Caco-2 (cell line): ENCODE results near the gene TSBP1. TPM values are rescaled to one million over a fixed set of nuclear protein-coding genes. Genes with fewer than 3 reads are reported as not detected.
A peak's percentile ranks its signal among the peaks of the same experiment; 100 is the strongest.
"Not testable (repeated sequence)": the region's sequence is repeated elsewhere in the genome, so short reads cannot be mapped to it uniquely, and the experiment has no call there.

Experiments
- BruUV-seq: library from RNA; stranded (reverse); fragments of 400-500 nt; replicated peaks from 2 replicates; lab custom pipeline; 2021; lab: Mats Ljungman, UMichigan
- CTCF ChIA-PET: fragments of 300-600 bp; sonication (Branson Sonifier 250); formaldehyde crosslinking; loops from one replicate; lab custom pipeline; 2022; ENCODE audit warnings: antibody characterized with exemption; lab: Charles Lee
- POLR2A ChIA-PET: fragments of 300-600 bp; sonication (Branson Sonifier 250); formaldehyde crosslinking; loops from one replicate; lab custom pipeline; 2022; ENCODE audit warnings: antibody characterized with exemption; lab: Charles Lee
- DNase-seq, 2 experiments: peaks; one replicate each; pipeline versions ENCODE4 v3.0.0 to v3.0.0-alpha.2; 2020 to 2022
- H3K27me3 ChIP-seq: replicated peaks from 2 replicates; pipeline ENCODE4 v1.6.0; 2011; ENCODE audit warnings: low read length; ENCODE audit not compliant: control insufficient read depth, insufficient read depth
- H3K36me3 ChIP-seq: 2 replicates; pipeline ENCODE4 v1.5.1; 2011; ENCODE audit warnings: low read length; ENCODE audit not compliant: control insufficient read depth, insufficient read depth
- H3K4me1 ChIP-seq: fragments of 250-450 bp; sonication (Bioruptor Pico); 2 replicates; pipeline ENCODE4 v1.5.1; 2020; ENCODE audit warnings: mild to moderate bottlenecking
- H3K4me3 ChIP-seq: 2 replicates; pipeline ENCODE4 v1.5.1; 2011; ENCODE audit warnings: low read depth, mild to moderate bottlenecking, control low read depth, low read length
- H3K9me3 ChIP-seq: fragments of 250-450 bp; sonication (Bioruptor Pico); 2 replicates; pipeline ENCODE4 v1.5.1; 2020; ENCODE audit warnings: mild to moderate bottlenecking, moderate library complexity
- H3K27ac Mint-ChIP-seq: one replicate; pipeline ENCODE4 v1.8.0; 2022; ENCODE audit warnings: mixed read lengths; ENCODE audit not compliant: unreplicated experiment
- H3K27me3 Mint-ChIP-seq: one replicate; pipeline ENCODE4 v1.8.0; 2022; ENCODE audit warnings: mixed read lengths; ENCODE audit not compliant: insufficient read depth, unreplicated experiment
- H3K36me3 Mint-ChIP-seq: one replicate; pipeline ENCODE4 v1.8.0; 2022; ENCODE audit warnings: mild to moderate bottlenecking, mixed read lengths; ENCODE audit not compliant: insufficient read depth, unreplicated experiment
- H3K4me1 Mint-ChIP-seq: one replicate; pipeline ENCODE4 v1.8.0; 2022; ENCODE audit warnings: low read depth, mixed read lengths; ENCODE audit not compliant: unreplicated experiment
- H3K4me3 Mint-ChIP-seq: one replicate; pipeline ENCODE4 v1.8.0; 2022; ENCODE audit warnings: mild to moderate bottlenecking, moderate library complexity, mixed read lengths; ENCODE audit not compliant: unreplicated experiment
- H3K9me3 Mint-ChIP-seq: one replicate; pipeline ENCODE4 v1.8.0; 2022; ENCODE audit warnings: mixed read lengths; ENCODE audit not compliant: unreplicated experiment
- intact Hi-C: fragments of 100-400 bp; cut with micrococcal nuclease; formaldehyde crosslinking; loops from one replicate; pipeline ENCODE4 v1.10.0; 2022; ENCODE audit not compliant: unreplicated experiment
- total RNA-seq: library from RNA; stranded (reverse); gene quantifications from 2 replicates; pipeline ENCODE4 v1.2.3, GENCODE V29; 2022
- TF ChIP-seq, protein P1 (sequence below), 2 experiments: fragments of 200-600 bp in 1 of 2; IDR thresholded peaks; 1 replicate in 1 of 2; 2 replicates in 1 of 2; pipeline versions ENCODE4 v1.5.1 to v1.8.0; 2011 to 2022; ENCODE audit warnings: antibody characterized with exemption in 1 of 2, control low read depth in 1 of 2, inconsistent platforms in 1 of 2, low read depth in 1 of 2, low read length in 1 of 2, mild to moderate bottlenecking in 1 of 2, moderate library complexity in 1 of 2; ENCODE audit not compliant: insufficient read depth in 1 of 2, severe bottlenecking in 1 of 2, unreplicated experiment in 1 of 2

TSBP1 gene
- total RNA-seq, 1 experiment from 2014 or later, result not detected

DNA sequence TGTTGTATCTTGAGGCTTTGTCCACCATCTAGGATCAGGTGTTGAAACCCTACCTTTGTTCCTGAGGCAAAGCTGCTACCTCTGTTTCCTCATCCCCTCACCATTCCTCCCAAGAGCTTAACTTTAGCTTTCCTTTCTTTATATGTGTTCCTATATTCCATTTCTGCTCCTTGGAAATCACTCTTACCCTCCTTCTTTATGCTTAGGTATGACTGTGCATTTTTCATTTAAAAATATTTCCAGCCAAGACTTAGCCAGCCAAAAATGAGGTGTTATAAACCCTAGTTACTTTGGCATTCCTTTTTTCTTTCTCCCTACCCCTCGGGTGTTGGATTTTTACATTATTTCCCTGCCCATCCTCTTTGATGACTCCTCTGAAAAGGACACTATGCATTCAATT lies 57.7 kb downstream of the TSBP1 start:
- no TSS peak for BruUV-seq
- DNase-seq, result no peak
- H3K36me3 Mint-ChIP-seq, result no peaks in the 10 kb centered on the region
- Histone ChIP-seq H3K27me3 (no peaks in the 10 kb centered on the region), H3K36me3 (no peaks in the 10 kb centered on the region), H3K9me3 (no peaks in the 10 kb centered on the region), H3K4me3 (no peak overlapping the region), H3K4me1 (no peaks in the 10 kb centered on the region)
- H3K27me3 Mint-ChIP-seq, result no peaks in the 10 kb centered on the region
- no peak overlapping the region for H3K27ac Mint-ChIP-seq
- H3K9me3 Mint-ChIP-seq, result no peaks in the 10 kb centered on the region
- H3K4me3 Mint-ChIP-seq, result no peak overlapping the region
- ChIA-PET CTCF (no interaction called here), POLR2A (no interaction called here)
- peaks cover 7% of the 10 kb centered on the region for H3K4me1 Mint-ChIP-seq
- intact Hi-C loops, result no loop called here
- TF ChIP-seq, protein P1, sequence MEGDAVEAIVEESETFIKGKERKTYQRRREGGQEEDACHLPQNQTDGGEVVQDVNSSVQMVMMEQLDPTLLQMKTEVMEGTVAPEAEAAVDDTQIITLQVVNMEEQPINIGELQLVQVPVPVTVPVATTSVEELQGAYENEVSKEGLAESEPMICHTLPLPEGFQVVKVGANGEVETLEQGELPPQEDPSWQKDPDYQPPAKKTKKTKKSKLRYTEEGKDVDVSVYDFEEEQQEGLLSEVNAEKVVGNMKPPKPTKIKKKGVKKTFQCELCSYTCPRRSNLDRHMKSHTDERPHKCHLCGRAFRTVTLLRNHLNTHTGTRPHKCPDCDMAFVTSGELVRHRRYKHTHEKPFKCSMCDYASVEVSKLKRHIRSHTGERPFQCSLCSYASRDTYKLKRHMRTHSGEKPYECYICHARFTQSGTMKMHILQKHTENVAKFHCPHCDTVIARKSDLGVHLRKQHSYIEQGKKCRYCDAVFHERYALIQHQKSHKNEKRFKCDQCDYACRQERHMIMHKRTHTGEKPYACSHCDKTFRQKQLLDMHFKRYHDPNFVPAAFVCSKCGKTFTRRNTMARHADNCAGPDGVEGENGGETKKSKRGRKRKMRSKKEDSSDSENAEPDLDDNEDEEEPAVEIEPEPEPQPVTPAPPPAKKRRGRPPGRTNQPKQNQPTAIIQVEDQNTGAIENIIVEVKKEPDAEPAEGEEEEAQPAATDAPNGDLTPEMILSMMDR (IDR thresholded peaks at IDR 0.05; ENCODE audit: insufficient read depth in 1 of 2, low read depth in 1 of 2, low read length in 1 of 2, severe bottlenecking in 1 of 2, unreplicated experiment in 1 of 2), result no peak

GRCh38 chr6:32298632-32299336 lies 72.9 kb downstream of the TSBP1 start:
- CTCF ChIA-PET, result interaction anchor here (0.7 to 1.1 kb wide), 4 partner anchors 12 to 668 kb away, joined by 3 read pairs; no protein-coding TSS in a partner anchor
- 0 out of 2 replicates have a peak, but pooled peaks cover 4% of the 10 kb centered on the region for H3K9me3 ChIP-seq
- H3K9me3 Mint-ChIP-seq, result peaks cover 11% of the 10 kb centered on the region
- BruUV-seq, result no TSS peak
- H3K4me1 ChIP-seq, result peaks cover 7% of the 10 kb centered on the region
- POLR2A ChIA-PET, result interaction anchor here (0.5 to 1.0 kb wide), 3 partner anchors 29 to 673 kb away, joined by 3 read pairs; no protein-coding TSS in a partner anchor
- DNase-seq, result peak in 1 of 2 experiments; percentile 8
- H3K4me1 Mint-ChIP-seq, result peaks cover 16% of the 10 kb centered on the region
- intact Hi-C loops, result loop anchor here (5.0 kb wide), 1 partner anchor 51 kb away; no protein-coding TSS in a partner anchor
- H3K4me3 ChIP-seq, result no peak overlapping the region
- peak overlapping the region; percentile 73 for H3K27ac Mint-ChIP-seq
- H3K4me3 Mint-ChIP-seq, result no peak overlapping the region
- H3K36me3 ChIP-seq, result no peaks in the 10 kb centered on the region
- no peaks in the 10 kb centered on the region for H3K36me3 Mint-ChIP-seq
- TF ChIP-seq, protein P1 (IDR thresholded peaks at IDR 0.05; ENCODE audit: insufficient read depth in 1 of 2, low read depth in 1 of 2, low read length in 1 of 2, severe bottlenecking in 1 of 2, unreplicated experiment in 1 of 2), result no peak
- no peaks in the 10 kb centered on the region for H3K27me3 Mint-ChIP-seq
- H3K27me3 ChIP-seq, result no peaks in the 10 kb centered on the region

DNA sequence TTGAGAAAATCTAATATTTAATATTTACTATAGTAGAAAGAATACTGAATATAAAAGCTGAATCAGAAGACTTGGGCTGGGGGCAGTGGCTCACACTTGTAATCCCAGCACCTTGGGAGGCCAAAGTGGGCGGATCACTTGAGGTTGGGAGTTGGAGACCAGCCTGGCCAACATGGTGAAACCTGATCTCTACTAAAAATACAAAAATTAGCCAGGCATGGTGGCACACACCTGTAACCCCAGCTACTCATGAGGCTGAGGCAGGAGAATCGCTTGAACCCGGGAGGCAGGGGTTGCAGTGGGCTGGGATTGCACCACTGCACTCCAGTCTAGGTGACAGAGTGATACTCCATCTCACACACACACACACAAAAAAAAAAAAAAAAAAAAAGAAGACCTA lies 76.7 kb downstream of the TSBP1 start:
- BruUV-seq, H3K36me3 ChIP-seq, POLR2A ChIA-PET, H3K27ac Mint-ChIP-seq, H3K9me3 ChIP-seq, H3K4me3 Mint-ChIP-seq, DNase-seq, H3K27me3 ChIP-seq, H3K27me3 Mint-ChIP-seq, CTCF ChIA-PET, H3K4me3 ChIP-seq, H3K4me1 ChIP-seq, H3K36me3 Mint-ChIP-seq: not testable (repeated sequence)
- Mint-ChIP-seq H3K9me3 (peaks cover 24% of the 10 kb centered on the region), H3K4me1 (peaks cover 29% of the 10 kb centered on the region)
- intact Hi-C loops, result loop anchor here (5.0 kb wide), 1 partner anchor 48 kb away; no protein-coding TSS in a partner anchor
